Activated CD4-positive, alpha-beta T cell treated with anti-CD3 and anti-CD28 coated beads for 36 hours (primary cell): ENCODE measurements around the gene SREBF1. TPM values are rescaled to one million over a fixed set of nuclear protein-coding genes. Genes with fewer than 3 reads are reported as not detected.
A peak's percentile ranks its signal among the peaks of the same experiment; 100 is the strongest.

Source experiments
- ATAC-seq: fragments of 200-7000 bp; cut with Tn5 transposase; one replicate; pipeline ENCODE4 v1.10.0; 2021; ENCODE audit warnings: mild to moderate bottlenecking, moderate library complexity
- CTCF ChIA-PET: fragments of 350-600 bp; sonication (Branson Sonifier 250); formaldehyde crosslinking; loops from one replicate; lab custom pipeline; 2021; ENCODE audit warnings: antibody characterized with exemption; lab: Charles Lee
- POLR2A ChIA-PET: fragments of 350-600 bp; sonication (Branson Sonifier 250); formaldehyde crosslinking; loops from one replicate; lab custom pipeline; 2021; ENCODE audit warnings: antibody characterized with exemption, inconsistent platforms; lab: Charles Lee
- DNase-seq: peaks from one replicate; pipeline ENCODE4 v3.0.0-alpha.2; 2020
- H3K27ac Mint-ChIP-seq: one replicate; pipeline ENCODE4 v1.8.0; 2021; ENCODE audit warnings: mixed read lengths
- H3K27me3 Mint-ChIP-seq: one replicate; pipeline ENCODE4 v1.8.0; 2021; ENCODE audit warnings: mixed read lengths
- H3K36me3 Mint-ChIP-seq: one replicate; pipeline ENCODE4 v1.8.0; 2021; ENCODE audit warnings: low read depth, mixed read lengths
- H3K4me1 Mint-ChIP-seq: one replicate; pipeline ENCODE4 v1.8.0; 2021; ENCODE audit warnings: mixed read lengths
- H3K4me3 Mint-ChIP-seq: one replicate; pipeline ENCODE4 v1.8.0; 2021; ENCODE audit warnings: mild to moderate bottlenecking, moderate library complexity, mixed read lengths
- H3K9me3 Mint-ChIP-seq: one replicate; pipeline ENCODE4 v1.8.0; 2021; ENCODE audit warnings: low read depth, mixed read lengths
- intact Hi-C, 2 experiments: fragments of 100-400 bp; cut with DNase I in 1 of 2; cut with micrococcal nuclease in 1 of 2; formaldehyde crosslinking; loops; one replicate each; pipeline versions ENCODE4 v1.14.2 to v1.15.1; 2022 to 2024; cut with DNase I, micrococcal nuclease
- microRNA-seq: library from miRNA; unstranded; fragments of <30 nt; microRNA quantifications from one replicate; pipeline ENCODE4 v1.2.0, GENCODE V29; 2021; ENCODE audit warnings: borderline replicate concordance
- total RNA-seq, 2 experiments: library from RNA; stranded (reverse); gene quantifications; one replicate each; pipeline ENCODE4 v1.2.3, GENCODE V29; 2021

SREBF1 gene
- total RNA-seq, 2 experiments from 2014 or later, result 87.6 to 97.2 TPM

GRCh38 chr17:17763136-17763535 lies 73.7 kb downstream of the SREBF1 start:
- intact Hi-C loops, result no loop called here
- ChIA-PET CTCF (interaction anchor here (0.9 kb wide), 1 partner anchor 22 kb away, joined by 3 read pairs; no protein-coding TSS in a partner anchor), POLR2A (no interaction called here)
- Mint-ChIP-seq H3K36me3 (no peaks in the 10 kb centered on the region), H3K27me3 (no peaks in the 10 kb centered on the region), H3K9me3 (no peaks in the 10 kb centered on the region), H3K4me3 (no peak overlapping the region), H3K4me1 (peaks cover 20% of the 10 kb centered on the region), H3K27ac (no peak overlapping the region)
- DNase-seq, result no peak
- ATAC-seq, result no peak

- Mint-ChIP-seq H3K9me3 (no peaks in the 10 kb centered on the region), H3K36me3 (no peaks in the 10 kb centered on the region), H3K4me1 (peaks cover 24% of the 10 kb centered on the region), H3K27me3 (no peaks in the 10 kb centered on the region), H3K27ac (no peak overlapping the region), H3K4me3 (no peak overlapping the region)
- ATAC-seq (no peak), DNase-seq (no peak)
- ChIA-PET CTCF (interaction anchor here (0.8 to 1.2 kb wide), 3 partner anchors 21 to 156 kb away, joined by 3 read pairs; no protein-coding TSS in a partner anchor), POLR2A (no interaction called here)
- intact Hi-C loops, result no loop called here
Measured at GRCh38 chr17:17762744-17763105, 74.1 kb downstream of the SREBF1 start.

Small RNA genes within 50 kb of the gene (microRNA-seq; reads per million reads assigned to microRNA genes)
- 377 reads per million, percentile 78 among the genes with 10 or more reads in this experiment for gene MIR33B
- 2.8 reads per million for gene MIR6777

Other genes with a start within 250 kb of the SREBF1 start
- 10 to 100 TPM; 30.4 to 32.3 TPM for gene PEMT, start 245.3 kb downstream of the SREBF1 start, total RNA-seq
- gene RAI1, start 155.5 kb downstream of the SREBF1 start, total RNA-seq, result 10 to 100 TPM; 13.6 to 16.4 TPM
- gene TOM1L2, start 135.4 kb upstream of the SREBF1 start, total RNA-seq, result 10 to 100 TPM; 11.3 to 11.9 TPM
- under 1 TPM; 0.11 to 0.18 TPM for gene DRC3, start 135.9 kb upstream of the SREBF1 start, total RNA-seq
- 10 to 100 TPM; 32.9 to 40.3 TPM for gene ATPAF2, start 202.2 kb upstream of the SREBF1 start, total RNA-seq
- gene GID4, start 202.4 kb upstream of the SREBF1 start, total RNA-seq, result 1 to 10 TPM; 6.7 to 7.7 TPM